Parathyroid adenoma (tissue), 2 donors: ENCODE results near the gene CORO2A.
"Not testable (repeated sequence)": the region's sequence is repeated elsewhere in the genome, so short reads cannot be mapped to it uniquely, and the experiment has no call there.

Experiments used
- H2AFZ ChIP-seq: fragments of 300-600 bp; sonication (generic); one replicate; pipeline ENCODE4 v1.7.0; 2017; ENCODE audit warnings: antibody characterized with exemption, mild to moderate bottlenecking
- H3K27ac ChIP-seq: fragments of 300-600 bp; sonication (generic); one replicate; pipeline ENCODE4 v1.7.0; 2017
- H3K27me3 ChIP-seq: fragments of 300-600 bp; sonication (generic); one replicate; pipeline ENCODE4 v1.7.0; 2017; ENCODE audit warnings: low read length; ENCODE audit not compliant: control insufficient read depth, insufficient read depth
- H3K36me3 ChIP-seq: fragments of 300-600 bp; sonication (generic); one replicate; pipeline ENCODE4 v1.7.0; 2017; ENCODE audit warnings: low read length; ENCODE audit not compliant: control insufficient read depth, insufficient read depth
- H3K4me1 ChIP-seq: fragments of 300-600 bp; sonication (generic); one replicate; pipeline ENCODE4 v1.7.0; 2017; ENCODE audit warnings: control low read depth
- H3K4me2 ChIP-seq: fragments of 300-600 bp; sonication (generic); one replicate; pipeline ENCODE4 v1.7.0; 2017; ENCODE audit warnings: low read length
- H3K4me3 ChIP-seq: fragments of 300-600 bp; sonication (generic); one replicate; pipeline ENCODE4 v1.7.0; 2017; ENCODE audit warnings: low read depth, low read length
- H3K79me2 ChIP-seq: fragments of 300-600 bp; sonication (generic); one replicate; pipeline ENCODE4 v1.7.0; 2017; ENCODE audit warnings: control low read depth
- H3K9ac ChIP-seq: fragments of 300-600 bp; sonication (generic); one replicate; pipeline ENCODE4 v1.7.0; 2017; ENCODE audit warnings: mild to moderate bottlenecking
- H3K9me3 ChIP-seq: fragments of 300-600 bp; sonication (generic); one replicate; pipeline ENCODE4 v1.7.0; 2017; ENCODE audit warnings: low read length; ENCODE audit not compliant: control insufficient read depth
- TF ChIP-seq, protein P1 (sequence below): fragments of 300-600 bp; sonication (generic); IDR thresholded peaks from one replicate; pipeline ENCODE4 v1.7.0; 2017; ENCODE audit warnings: antibody characterized with exemption, mild to moderate bottlenecking
- donor health status: primary hyperparathyroidism.

Gene CORO2A

DNA sequence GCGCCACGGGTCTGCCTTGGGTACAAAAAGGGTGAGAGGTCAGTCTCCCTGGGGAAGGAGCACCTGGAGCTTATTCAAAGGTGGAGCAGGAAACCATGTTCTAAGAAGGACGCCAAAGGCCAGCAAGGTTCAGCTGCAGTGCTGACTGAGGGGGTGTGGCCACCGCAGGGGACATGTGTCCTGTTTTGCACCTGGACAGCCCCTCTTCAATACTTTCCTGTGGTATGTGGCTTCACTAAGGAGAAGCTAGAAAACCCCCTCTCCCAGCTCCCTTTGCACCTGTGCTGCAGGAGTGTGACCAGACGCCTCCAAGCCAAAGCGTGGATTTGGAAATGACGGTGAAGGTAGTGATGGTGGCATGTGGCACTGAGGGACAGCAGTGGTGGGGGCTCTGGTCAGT is 97.0 kb downstream of the CORO2A start:
- no peaks in the 10 kb centered on the region for H3K27me3 ChIP-seq
- H2AFZ ChIP-seq, result no peak overlapping the region
- H3K4me1 ChIP-seq, result no peaks in the 10 kb centered on the region
- H3K36me3 ChIP-seq, result no peaks in the 10 kb centered on the region
- no peak overlapping the region for H3K4me3 ChIP-seq
- TF ChIP-seq, protein P1, sequence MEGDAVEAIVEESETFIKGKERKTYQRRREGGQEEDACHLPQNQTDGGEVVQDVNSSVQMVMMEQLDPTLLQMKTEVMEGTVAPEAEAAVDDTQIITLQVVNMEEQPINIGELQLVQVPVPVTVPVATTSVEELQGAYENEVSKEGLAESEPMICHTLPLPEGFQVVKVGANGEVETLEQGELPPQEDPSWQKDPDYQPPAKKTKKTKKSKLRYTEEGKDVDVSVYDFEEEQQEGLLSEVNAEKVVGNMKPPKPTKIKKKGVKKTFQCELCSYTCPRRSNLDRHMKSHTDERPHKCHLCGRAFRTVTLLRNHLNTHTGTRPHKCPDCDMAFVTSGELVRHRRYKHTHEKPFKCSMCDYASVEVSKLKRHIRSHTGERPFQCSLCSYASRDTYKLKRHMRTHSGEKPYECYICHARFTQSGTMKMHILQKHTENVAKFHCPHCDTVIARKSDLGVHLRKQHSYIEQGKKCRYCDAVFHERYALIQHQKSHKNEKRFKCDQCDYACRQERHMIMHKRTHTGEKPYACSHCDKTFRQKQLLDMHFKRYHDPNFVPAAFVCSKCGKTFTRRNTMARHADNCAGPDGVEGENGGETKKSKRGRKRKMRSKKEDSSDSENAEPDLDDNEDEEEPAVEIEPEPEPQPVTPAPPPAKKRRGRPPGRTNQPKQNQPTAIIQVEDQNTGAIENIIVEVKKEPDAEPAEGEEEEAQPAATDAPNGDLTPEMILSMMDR, result no peak
- H3K9ac ChIP-seq, result no peak overlapping the region
- H3K79me2 ChIP-seq, result no peaks in the 10 kb centered on the region
- no peak overlapping the region for H3K27ac ChIP-seq
- no peak overlapping the region for H3K4me2 ChIP-seq
- H3K9me3 ChIP-seq, result no peaks in the 10 kb centered on the region

DNA sequence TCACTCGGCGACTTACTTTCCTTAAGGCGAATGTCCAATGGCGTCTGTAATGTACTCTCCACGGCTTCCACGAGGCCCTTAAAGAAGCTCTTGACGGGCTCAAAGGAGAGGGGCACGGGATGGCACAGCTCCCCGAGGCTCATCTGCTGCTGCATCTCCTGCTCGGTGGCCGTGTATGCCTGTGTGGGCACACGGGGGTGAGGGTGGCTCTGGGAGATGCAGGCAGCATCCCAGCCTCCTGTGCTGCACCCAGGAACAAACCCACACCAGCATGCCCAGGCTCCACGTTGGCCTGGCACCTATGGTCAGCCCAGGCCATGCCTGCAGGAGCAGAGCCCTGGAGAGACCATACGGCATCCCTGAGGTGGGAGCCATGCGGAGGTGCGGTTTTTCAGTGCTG is 97.6 kb downstream of the CORO2A start:
- Histone ChIP-seq H3K36me3 (no peaks in the 10 kb centered on the region), H3K4me1 (no peaks in the 10 kb centered on the region), H3K9ac (no peak overlapping the region), H3K79me2 (no peaks in the 10 kb centered on the region), H2AFZ (no peak overlapping the region), H3K27ac (no peak overlapping the region), H3K27me3 (no peaks in the 10 kb centered on the region), H3K4me3 (no peak overlapping the region), H3K4me2 (no peak overlapping the region), H3K9me3 (no peaks in the 10 kb centered on the region)
- TF ChIP-seq, protein P1, result no peak

DNA sequence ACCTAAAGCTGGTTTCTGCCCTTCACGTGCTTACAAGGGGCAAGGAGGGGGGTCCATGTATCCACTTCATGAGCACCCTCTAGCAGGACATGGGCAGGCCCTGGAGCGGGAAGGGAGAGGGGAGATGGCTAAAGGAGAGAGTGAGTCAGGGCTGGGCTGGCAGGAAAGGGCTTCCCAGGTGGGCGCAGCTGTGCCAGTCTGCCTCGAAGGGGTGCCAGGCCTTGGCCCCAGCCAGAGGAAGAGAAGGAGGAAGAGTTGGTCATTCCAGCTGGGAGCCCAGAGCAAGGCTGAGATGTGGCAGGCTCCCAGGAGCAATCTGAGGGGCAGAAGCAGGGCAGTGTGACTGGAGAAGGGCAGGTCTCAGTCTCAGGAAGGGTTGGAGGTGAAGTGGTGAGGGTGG is 98.1 kb downstream of the CORO2A start:
- Histone ChIP-seq H3K9ac (no peak overlapping the region), H3K4me2 (no peak overlapping the region), H3K4me3 (no peak overlapping the region), H2AFZ (no peak overlapping the region), H3K79me2 (no peaks in the 10 kb centered on the region), H3K27me3 (no peaks in the 10 kb centered on the region), H3K4me1 (no peaks in the 10 kb centered on the region), H3K36me3 (no peaks in the 10 kb centered on the region), H3K27ac (no peak overlapping the region), H3K9me3 (no peaks in the 10 kb centered on the region)
- TF ChIP-seq, protein P1, result no peak

DNA sequence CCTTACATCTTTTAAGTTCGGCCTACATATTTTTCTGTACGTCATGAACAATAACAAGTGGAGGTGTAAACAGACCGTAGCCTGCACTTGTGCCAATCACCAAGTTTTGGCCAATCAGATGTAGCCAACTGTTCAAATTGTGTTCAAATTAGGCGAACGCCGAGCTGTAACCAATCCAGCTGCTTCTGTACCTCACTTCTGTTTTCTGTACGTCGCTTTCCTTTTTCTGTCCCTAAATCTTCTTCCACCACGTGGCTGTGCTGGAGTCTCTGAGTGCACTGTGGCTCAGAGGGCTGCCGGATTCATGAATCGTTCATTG is 99.9 kb downstream of the CORO2A start:
- Histone ChIP-seq H3K4me1 (no peaks in the 10 kb centered on the region), H2AFZ (no peak overlapping the region), H3K36me3 (no peaks in the 10 kb centered on the region), H3K9me3 (no peaks in the 10 kb centered on the region), H3K4me3 (no peak overlapping the region), H3K27me3 (no peaks in the 10 kb centered on the region), H3K27ac (no peak overlapping the region), H3K9ac (no peak overlapping the region), H3K79me2 (no peaks in the 10 kb centered on the region), H3K4me2 (no peak overlapping the region)
- TF ChIP-seq, protein P1, result no peak

DNA sequence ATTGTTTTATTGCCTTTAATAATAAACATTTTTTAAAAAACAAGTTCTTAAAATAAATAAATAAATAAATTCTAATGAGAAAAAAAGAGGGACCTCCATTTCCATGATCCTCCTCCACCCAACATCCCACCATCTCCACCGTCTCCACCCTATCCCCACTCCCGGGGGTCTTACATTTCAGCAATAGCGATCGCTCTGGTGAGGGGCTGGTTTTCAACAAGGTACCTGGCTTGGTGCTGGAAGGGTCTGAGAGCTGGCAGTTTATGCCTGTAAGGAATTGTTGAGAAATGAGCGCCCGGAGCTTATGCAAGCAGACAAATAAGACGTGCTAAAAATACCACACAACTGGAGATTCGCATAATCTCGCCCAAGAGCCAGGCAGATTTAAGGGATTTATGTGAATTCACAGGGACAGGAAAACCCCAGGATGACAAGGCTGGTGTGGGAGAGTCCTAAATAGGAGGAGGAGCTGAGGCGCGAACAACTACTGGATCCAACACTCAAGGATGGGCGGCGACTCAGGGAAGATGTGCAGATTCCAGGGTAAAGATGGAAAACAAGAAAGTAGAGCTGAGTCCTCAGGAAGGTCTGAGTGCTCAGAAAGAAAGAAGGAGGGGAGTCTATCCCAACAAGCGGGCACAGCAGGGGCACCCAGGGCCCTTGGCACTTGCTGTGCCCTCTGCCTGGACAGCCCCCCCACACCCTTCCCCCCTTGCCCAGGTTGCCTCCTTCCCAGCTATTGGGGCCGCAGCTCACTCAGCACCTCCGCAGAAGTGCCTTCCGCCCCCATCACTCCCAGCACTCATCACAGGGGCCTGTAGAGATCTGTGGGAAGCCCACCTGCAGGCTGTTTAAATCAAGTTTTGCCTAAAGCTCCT is 100.5 kb downstream of the CORO2A start:
- Histone ChIP-seq H3K9me3 (no peaks in the 10 kb centered on the region), H3K36me3 (no peaks in the 10 kb centered on the region), H2AFZ (no peak overlapping the region), H3K27me3 (no peaks in the 10 kb centered on the region), H3K79me2 (no peaks in the 10 kb centered on the region), H3K4me2 (no peak overlapping the region), H3K4me3 (no peak overlapping the region), H3K9ac (no peak overlapping the region), H3K27ac (no peak overlapping the region), H3K4me1 (no peaks in the 10 kb centered on the region)
- TF ChIP-seq, protein P1, result no peak

DNA sequence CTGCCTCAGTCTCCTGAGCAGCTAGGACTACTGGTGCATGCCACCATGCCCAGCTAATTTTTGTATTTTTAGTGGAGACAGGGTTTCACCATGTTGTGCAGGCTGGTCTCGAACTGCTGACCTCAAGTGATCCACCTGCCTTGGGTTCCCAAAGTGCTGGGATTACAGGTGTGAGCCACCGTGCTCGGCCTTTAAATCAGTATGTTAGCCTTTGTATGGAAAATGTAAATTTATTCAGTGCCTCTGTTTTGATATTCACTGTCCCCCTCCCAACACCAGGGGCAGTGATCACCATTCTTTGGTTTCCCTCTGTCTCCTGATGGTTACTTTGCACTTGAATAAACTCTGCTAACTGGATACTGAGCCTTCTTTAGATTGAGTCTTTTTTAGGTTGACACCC is 101.8 kb downstream of the CORO2A start:
- not testable (repeated sequence) for H3K36me3 ChIP-seq, H3K9ac ChIP-seq, H3K27ac ChIP-seq, H3K4me3 ChIP-seq, H3K4me2 ChIP-seq, H3K4me1 ChIP-seq, H3K27me3 ChIP-seq, H2AFZ ChIP-seq, H3K79me2 ChIP-seq, H3K9me3 ChIP-seq
